ENCODE results near the gene ZCCHC13.
A peak's percentile ranks its signal among the peaks of the same experiment; 100 is the strongest.

ZCCHC13 gene

GRCh38 chrX:74277320-74277719 is 26.7 kb upstream of the ZCCHC13 start:
- Histone ChIP-seq H3K4me3 (no peak overlapping the region), H3K27ac (no peak overlapping the region)
- DNase-seq (ENCODE audit: low spot score), result no peak
- no peak for TF ChIP-seq CTCF (IDR thresholded peaks at IDR 0.05)

- DNase-seq (ENCODE audit: low spot score), result no peak
- H3K4me3 ChIP-seq, result no peak overlapping the region
- H3K27ac ChIP-seq, result no peak overlapping the region
- no peak for TF ChIP-seq CTCF (IDR thresholded peaks at IDR 0.05)
These were observed 26.1 kb upstream of the ZCCHC13 start for GRCh38 chrX:74277846-74278245.

- TF ChIP-seq CTCF (IDR thresholded peaks at IDR 0.05), result no peak
- DNase-seq (ENCODE audit: low spot score), result no peak
- no peak overlapping the region for H3K4me3 ChIP-seq
- H3K27ac ChIP-seq, result no peak overlapping the region
These were observed 23.2 kb upstream of the ZCCHC13 start for GRCh38 chrX:74280759-74281158.

- H3K27ac ChIP-seq, result peak overlapping the region in 1 of 2 donors; percentile 2
- TF ChIP-seq CTCF (IDR thresholded peaks at IDR 0.05), result no peak
These were observed 19.5 kb upstream of the ZCCHC13 start for GRCh38 chrX:74284391-74284952.

GRCh38 chrX:74286950-74287740 is 16.8 kb upstream of the ZCCHC13 start:
- TF ChIP-seq CTCF (IDR thresholded peaks at IDR 0.05), result no peak
- DNase-seq (ENCODE audit: low spot score), result no peak
- Histone ChIP-seq H3K4me3 (no peak overlapping the region), H3K27ac (peak overlapping the region in 1 of 2 donors; percentile 12)

More at GRCh38 chrX:74284391-74284952, 19.5 kb upstream of the ZCCHC13 start:
- DNase-seq (ENCODE audit: low spot score), result no peak
- no peak overlapping the region for H3K4me3 ChIP-seq

GRCh38 chrX:74291577-74291963 is 12.4 kb upstream of the ZCCHC13 start:
- peak overlapping the region; percentile 81 to 92 for H3K27ac ChIP-seq
- no peak for DNase-seq (ENCODE audit: low spot score)
- TF ChIP-seq CTCF (IDR thresholded peaks at IDR 0.05), result no peak
- H3K4me3 ChIP-seq, result peak overlapping the region; percentile 73

Data from coronary artery (tissue), 2 donors.